T-helper 1 cell (primary cell): ENCODE results near the gene TNP2.

ENCODE experiments used
- DNase-seq, 5 donors: peaks; one replicate each; pipeline ENCODE4 v3.0.0-alpha.2; 2012 to 2020
- total RNA-seq, 4 donors: gene quantifications; one replicate each; lab custom pipeline; 2026; lab: John Stamatoyannopoulos, UW

Gene TNP2
- 0 reads per million in 4 donors for total RNA-seq

- DNase-seq: no peak
These were observed at the start of gene TNP2 for GRCh38 chr16:11268921-11269375. TNP2 (minus strand) TSS chr16:11269325; CDS start chr16:11269262, 63 bp downstream.

GRCh38 chr16:11318817-11319216, 49.7 kb upstream of the TNP2 start:
- DNase-seq: no peak

- no peak for DNase-seq
These were observed 47.3 kb upstream of the TNP2 start for GRCh38 chr16:11316331-11317015.

- DNase-seq: no peak
These were observed 46.4 kb upstream of the TNP2 start for GRCh38 chr16:11315510-11315909.

- DNase-seq: no peak
These were observed 45.3 kb upstream of the TNP2 start for GRCh38 chr16:11314309-11314894.

- DNase-seq: no peak
These were observed 44.6 kb upstream of the TNP2 start for GRCh38 chr16:11313493-11314308.

- peak in 2 of 5 donors; percentile 15 to 38 for DNase-seq
These were observed 43.8 kb upstream of the TNP2 start for GRCh38 chr16:11312718-11313492.

- peak in 1 of 5 donors; percentile 76 for DNase-seq
These were observed 42.0 kb upstream of the TNP2 start for GRCh38 chr16:11310997-11311561.

- DNase-seq: no peak
These were observed 41.5 kb upstream of the TNP2 start for GRCh38 chr16:11310634-11310977.

GRCh38 chr16:11309895-11310633, 40.9 kb upstream of the TNP2 start:
- no peak for DNase-seq

- DNase-seq: no peak
These were observed 39.6 kb upstream of the TNP2 start for GRCh38 chr16:11308493-11309283.

GRCh38 chr16:11307639-11308492, 38.7 kb upstream of the TNP2 start:
- no peak for DNase-seq

GRCh38 chr16:11306997-11307638, 38.0 kb upstream of the TNP2 start:
- peak in 1 of 5 donors; percentile 46 for DNase-seq

- no peak for DNase-seq
These were observed 37.3 kb upstream of the TNP2 start for GRCh38 chr16:11306381-11306780.

GRCh38 chr16:11303405-11304138, 34.4 kb upstream of the TNP2 start:
- DNase-seq: no peak

GRCh38 chr16:11302977-11303376, 33.9 kb upstream of the TNP2 start:
- DNase-seq: no peak

GRCh38 chr16:11301645-11302501, 32.7 kb upstream of the TNP2 start:
- DNase-seq: no peak

GRCh38 chr16:11300560-11300892, 31.4 kb upstream of the TNP2 start:
- DNase-seq: no peak
